ENCODE data around the gene VWF.

GRCh38 chr12:6120796-6121473 lies 3.5 kb downstream of the VWF start:
- TF ChIP-seq POLR2A (IDR thresholded peaks at IDR 0.05) (no peak), CTCF (IDR thresholded peaks at IDR 0.05) (no peak)

All from heart left ventricle (tissue), 13 donors.